Measurements from ENCODE around the gene POU6F2.

GRCh38 chr7:39186671-39187070, 209.0 kb downstream of the POU6F2 start:
- TF ChIP-seq CTCF (IDR thresholded peaks at IDR 0.05), result no peak
- no peak for TF ChIP-seq POLR2AphosphoS5 (IDR thresholded peaks at IDR 0.05)
- no peak for TF ChIP-seq EP300 (IDR thresholded peaks at IDR 0.05; ENCODE audit: low read depth)
- TF ChIP-seq POLR2A (IDR thresholded peaks at IDR 0.05), result no peak

All from transverse colon (tissue), 4 donors.